Smooth muscle cell (in vitro differentiated cells): ENCODE measurements around the gene G0S2. TPM values are rescaled to one million over a fixed set of nuclear protein-coding genes. Genes with fewer than 3 reads are reported as not detected.

Source experiments
- DNase-seq: peaks from one replicate; lab custom pipeline; 2025; ENCODE audit not compliant: unreplicated experiment; lab: John Stamatoyannopoulos, UW
- H2AFZ ChIP-seq: fragments of 200-600 bp; sonication (generic); 2 replicates; pipeline ENCODE4 v1.6.0; 2016; ENCODE audit warnings: antibody characterized with exemption, low read depth, mild to moderate bottlenecking
- H3F3A ChIP-seq: fragments of 200-600 bp; sonication (generic); 2 replicates; pipeline ENCODE4 v1.6.0; 2017; ENCODE audit warnings: antibody characterized with exemption, low read depth
- H3K27ac ChIP-seq: fragments of 200-600 bp; sonication (generic); 2 replicates; pipeline ENCODE4 v1.5.1; 2016; ENCODE audit warnings: low read depth, mild to moderate bottlenecking
- H3K27me3 ChIP-seq: fragments of 200-600 bp; sonication (generic); 2 replicates; pipeline ENCODE4 v1.6.1; 2016; ENCODE audit warnings: low read depth, mild to moderate bottlenecking
- H3K36me3 ChIP-seq: fragments of 200-600 bp; sonication (generic); 2 replicates; pipeline ENCODE4 v1.5.1; 2016; ENCODE audit warnings: low read depth
- H3K4me1 ChIP-seq: fragments of 200-600 bp; sonication (generic); 2 replicates; pipeline ENCODE4 v1.5.1; 2016; ENCODE audit warnings: low read depth
- H3K4me2 ChIP-seq: fragments of 200-600 bp; sonication (generic); 2 replicates; pipeline ENCODE4 v1.6.0; 2016; ENCODE audit warnings: mild to moderate bottlenecking
- H3K4me3 ChIP-seq: fragments of 200-600 bp; sonication (generic); 2 replicates; pipeline ENCODE4 v1.5.1; 2016; ENCODE audit warnings: mild to moderate bottlenecking
- H3K79me2 ChIP-seq: fragments of 200-600 bp; sonication (generic); 2 replicates; pipeline ENCODE4 v1.6.0; 2016; ENCODE audit warnings: low read depth, mild to moderate bottlenecking
- H3K9ac ChIP-seq: fragments of 200-600 bp; sonication (generic); 2 replicates; pipeline ENCODE4 v1.6.0; 2016; ENCODE audit warnings: low read depth
- H3K9me3 ChIP-seq: fragments of 200-600 bp; sonication (generic); replicated peaks from 2 replicates; pipeline ENCODE4 v1.5.1; 2016; ENCODE audit warnings: low read depth
- H4K20me1 ChIP-seq: fragments of 200-600 bp; sonication (generic); 2 replicates; pipeline ENCODE4 v1.6.0; 2016; ENCODE audit warnings: low read depth
- CTCF ChIP-seq: fragments of 200-600 bp; sonication (generic); IDR thresholded peaks from 2 replicates; pipeline ENCODE4 v1.5.1; 2017; ENCODE audit warnings: borderline replicate concordance, mild to moderate bottlenecking, antibody characterized with exemption; ENCODE audit not compliant: insufficient read depth, poor library complexity, severe bottlenecking
- WGBS: methylation state at CpG from one replicate; pipeline ENCODE4 v1.1.7; 2016; ENCODE audit warnings: low lambda C conversion rate; 5-methylcytosine and 5-hydroxymethylcytosine counted together
- polyA plus RNA-seq: library from polyadenylated mRNA; unstranded; fragments of >200 nt; fragmentation: Nextera tagmentation; extraction: Ambion mirVana; gene quantifications from 2 replicates; pipeline ENCODE4 v1.2.1, GENCODE V29; 2016
- total RNA-seq: library from RNA; depleted of rRNA; stranded (reverse); fragments of >200 nt; gene quantifications from 2 replicates; pipeline ENCODE4 v1.2.3, GENCODE V29; 2014

Gene G0S2
- total and polyA plus RNA-seq, 2 experiments from 2014 or later: 5.7 to 7.6 TPM

- Histone ChIP-seq H3K36me3 (no peaks in the 10 kb centered on the region), H3K9ac (no peak overlapping the region), H3F3A (peaks cover 5% of the 10 kb centered on the region), H3K4me2 (no peak overlapping the region), H3K79me2 (no peaks in the 10 kb centered on the region), H3K4me3 (no peak overlapping the region), H4K20me1 (no peaks in the 10 kb centered on the region), H3K27ac (no peak overlapping the region), H2AFZ (no peak overlapping the region), H3K27me3 (no peaks in the 10 kb centered on the region), H3K9me3 (no peaks in the 10 kb centered on the region), H3K4me1 (peaks cover 5% of the 10 kb centered on the region)
- WGBS: 65% methylated on average over 3 of the region's 3 CpGs
- no peak for TF ChIP-seq CTCF
- DNase-seq: no peak
Measured at GRCh38 chr1:209723756-209724693, 48.8 kb downstream of the G0S2 start.

Other genes with a start within 250 kb of the G0S2 start
- gene CAMK1G, start 91.7 kb upstream of the G0S2 start, total RNA-seq: 0.13 TPM in 1 of 2 replicates, not detected in the other
- gene CAMK1G, start 91.7 kb upstream of the G0S2 start, polyA plus RNA-seq: not detected in 2 replicates
- gene LAMB3, start 23.0 kb upstream of the G0S2 start, total RNA-seq: 24.0 and 29.2 TPM in 2 replicates
- gene LAMB3, start 23.0 kb upstream of the G0S2 start, polyA plus RNA-seq: 17.0 and 67.5 TPM in 2 replicates
- gene HSD11B1, start 29.4 kb downstream of the G0S2 start, total RNA-seq: not detected in 2 replicates
- 0.74 TPM in 1 of 2 replicates, not detected in the other for gene HSD11B1, start 29.4 kb downstream of the G0S2 start, polyA plus RNA-seq
- gene TRAF3IP3, start 80.6 kb downstream of the G0S2 start, total RNA-seq: 0.04 TPM in 1 of 2 replicates, not detected in the other
- gene TRAF3IP3, start 80.6 kb downstream of the G0S2 start, polyA plus RNA-seq: 0.72 TPM in 1 of 2 replicates, not detected in the other
- gene C1orf74, start 109.1 kb downstream of the G0S2 start, total RNA-seq: 5.0 and 10.6 TPM in 2 replicates
- gene C1orf74, start 109.1 kb downstream of the G0S2 start, polyA plus RNA-seq: 1.0 and 3.8 TPM in 2 replicates
- gene IRF6, start 130.7 kb downstream of the G0S2 start, total RNA-seq: 52.3 and 59.6 TPM in 2 replicates
- gene IRF6, start 130.7 kb downstream of the G0S2 start, polyA plus RNA-seq: 18.1 and 57.4 TPM in 2 replicates
- gene UTP25, start 152.6 kb downstream of the G0S2 start, total RNA-seq: 5.2 and 6.2 TPM in 2 replicates
- gene UTP25, start 152.6 kb downstream of the G0S2 start, polyA plus RNA-seq: 2.3 and 2.9 TPM in 2 replicates